Gastrocnemius medialis (tissue), 4 donors: ENCODE measurements around the gene SGMS1.

ENCODE experiments used
- CTCF ChIP-seq, 5 experiments: fragments of 450-650 bp in 3 of 5; fragments of 200-600 bp in 2 of 5; sonication (generic) in 2 of 5; IDR thresholded peaks in 4 of 5; conservative IDR thresholded peaks in 1 of 5; 1 replicate in 4 of 5; 2 replicates in 1 of 5; pipeline ENCODE4 v1.5.1; 2016 to 2019; ENCODE audit warnings: antibody characterized with exemption in 5 of 5, mild to moderate bottlenecking in 3 of 5, moderate library complexity in 3 of 5
- POLR2A ChIP-seq, 2 donors: fragments of 450-650 bp; IDR thresholded peaks; one replicate each; pipeline ENCODE4 v1.6.1; 2017; ENCODE audit warnings: antibody characterized with exemption in 2 of 2, mild to moderate bottlenecking in 2 of 2, moderate library complexity in 2 of 2

- no peak for TF ChIP-seq CTCF (IDR thresholded peaks at IDR 0.05 in 4 of 5, conservative IDR thresholded peaks at IDR 0.05 in 1 of 5)
- TF ChIP-seq POLR2A (IDR thresholded peaks at IDR 0.05), result no peak
Observed at GRCh38 chr10:50432211-50433009, 191.3 kb downstream of the SGMS1 start.
